ENCODE results near the gene DHRS3. TPM values are rescaled to one million over a fixed set of nuclear protein-coding genes. Genes with fewer than 3 reads are reported as not detected.

Gene DHRS3
- total RNA-seq, 4 donors from 2014 or later = 175 to 342 (median 227) TPM

- TF ChIP-seq CTCF (IDR thresholded peaks at IDR 0.05) = no peak
- DNase-seq (ENCODE audit: low spot score) = no peak
- no peak for ATAC-seq (ENCODE audit: low FRiP score)
These were observed 80.7 kb downstream of the DHRS3 start for GRCh38 chr1:12537294-12537693.

- no peak for TF ChIP-seq CTCF (IDR thresholded peaks at IDR 0.05)
- ATAC-seq (ENCODE audit: low FRiP score) (no peak), DNase-seq (ENCODE audit: low spot score) (no peak)
These were observed 81.9 kb downstream of the DHRS3 start for GRCh38 chr1:12536023-12536639.

- ATAC-seq (ENCODE audit: low FRiP score) = no peak
- no peak for DNase-seq (ENCODE audit: low spot score)
- TF ChIP-seq CTCF (IDR thresholded peaks at IDR 0.05) = no peak
These were observed 85.3 kb downstream of the DHRS3 start for GRCh38 chr1:12532405-12533315.

GRCh38 chr1:12531179-12531499 lies 86.9 kb downstream of the DHRS3 start:
- ATAC-seq (ENCODE audit: low FRiP score) = no peak
- no peak for DNase-seq (ENCODE audit: low spot score)
- no peak for TF ChIP-seq CTCF (IDR thresholded peaks at IDR 0.05)

- DNase-seq (ENCODE audit: low spot score) (no peak), ATAC-seq (ENCODE audit: low FRiP score) (no peak)
- no peak for TF ChIP-seq CTCF (IDR thresholded peaks at IDR 0.05)
These were observed 87.4 kb downstream of the DHRS3 start for GRCh38 chr1:12530462-12531178.

- no peak for TF ChIP-seq CTCF (IDR thresholded peaks at IDR 0.05)
- ATAC-seq (ENCODE audit: low FRiP score) (no peak), DNase-seq (ENCODE audit: low spot score) (no peak)
These were observed 88.3 kb downstream of the DHRS3 start for GRCh38 chr1:12529640-12530174.
